Chondrocyte (in vitro differentiated cells): ENCODE results near the gene ROBO2. TPM values are rescaled to one million over a fixed set of nuclear protein-coding genes. Genes with fewer than 3 reads are reported as not detected.
A peak's percentile ranks its signal among the peaks of the same experiment; 100 is the strongest.

Source experiments
- DNase-seq: peaks from one replicate; pipeline ENCODE4 v3.0.0; 2021; ENCODE audit warnings: mixed read lengths, low spot score
- H3K27ac Mint-ChIP-seq: one replicate; pipeline ENCODE4 v1.8.0; 2021; ENCODE audit warnings: mild to moderate bottlenecking, moderate library complexity, mixed read lengths; ENCODE audit not compliant: unreplicated experiment
- H3K27me3 Mint-ChIP-seq: 2 replicates; pipeline ENCODE4 v1.8.0; 2021; ENCODE audit warnings: low read depth, mixed read lengths
- H3K36me3 Mint-ChIP-seq: 2 replicates; pipeline ENCODE4 v1.8.0; 2021; ENCODE audit warnings: low read depth, mixed read lengths
- H3K4me1 Mint-ChIP-seq: 2 replicates; pipeline ENCODE4 v1.8.0; 2021; ENCODE audit warnings: low read depth, mild to moderate bottlenecking, mixed read lengths
- H3K4me3 Mint-ChIP-seq: one replicate; pipeline ENCODE4 v1.8.0; 2021; ENCODE audit warnings: mild to moderate bottlenecking, moderate library complexity, mixed read lengths; ENCODE audit not compliant: unreplicated experiment
- H3K9me3 Mint-ChIP-seq: 2 replicates; pipeline ENCODE4 v1.8.0; 2021; ENCODE audit warnings: low read depth, mixed read lengths
- CTCF ChIP-seq: fragments of 200-600 bp; sonication (generic); IDR thresholded peaks from 2 replicates; pipeline ENCODE4 v1.5.0; 2021; ENCODE audit warnings: antibody characterized with exemption, mild to moderate bottlenecking, moderate library complexity
- total RNA-seq: library from RNA; stranded (reverse); gene quantifications from 3 replicates; pipeline ENCODE4 v1.2.1, GENCODE V29; 2021

Gene ROBO2
- total RNA-seq, 1 donor from 2014 or later = 1.7 TPM

GRCh38 chr3:77084511-77084910 lies 44.6 kb downstream of the ROBO2 start:
- no peak overlapping the region for H3K4me3 Mint-ChIP-seq
- no peak overlapping the region for H3K27ac Mint-ChIP-seq
- H3K4me1 Mint-ChIP-seq = peaks cover 12% of the 10 kb centered on the region
- DNase-seq = no peak
- no peaks in the 10 kb centered on the region for H3K27me3 Mint-ChIP-seq
- H3K36me3 Mint-ChIP-seq = no peaks in the 10 kb centered on the region
- no peaks in the 10 kb centered on the region for H3K9me3 Mint-ChIP-seq
- no peak for TF ChIP-seq CTCF

- H3K4me3 Mint-ChIP-seq = no peak overlapping the region
- no peaks in the 10 kb centered on the region for H3K9me3 Mint-ChIP-seq
- H3K4me1 Mint-ChIP-seq = peaks cover 5% of the 10 kb centered on the region
- H3K36me3 Mint-ChIP-seq = no peaks in the 10 kb centered on the region
- peak; percentile 15 for TF ChIP-seq CTCF
- H3K27me3 Mint-ChIP-seq = no peaks in the 10 kb centered on the region
- DNase-seq = no peak
- H3K27ac Mint-ChIP-seq = no peak overlapping the region
Observed at GRCh38 chr3:77086408-77086807, 46.5 kb downstream of the ROBO2 start.

GRCh38 chr3:77091809-77092208 lies 51.9 kb downstream of the ROBO2 start:
- no peak overlapping the region for H3K4me3 Mint-ChIP-seq
- no peaks in the 10 kb centered on the region for H3K4me1 Mint-ChIP-seq
- no peak for DNase-seq
- no peak for TF ChIP-seq CTCF
- H3K27ac Mint-ChIP-seq = no peak overlapping the region
- no peaks in the 10 kb centered on the region for H3K9me3 Mint-ChIP-seq
- H3K27me3 Mint-ChIP-seq = no peaks in the 10 kb centered on the region
- H3K36me3 Mint-ChIP-seq = no peaks in the 10 kb centered on the region

GRCh38 chr3:77093101-77093500 lies 53.2 kb downstream of the ROBO2 start:
- Mint-ChIP-seq H3K36me3 (no peaks in the 10 kb centered on the region), H3K4me1 (no peaks in the 10 kb centered on the region), H3K27ac (peak overlapping the region; percentile 5), H3K4me3 (no peak overlapping the region), H3K9me3 (no peaks in the 10 kb centered on the region), H3K27me3 (no peaks in the 10 kb centered on the region)
- no peak for TF ChIP-seq CTCF
- no peak for DNase-seq

GRCh38 chr3:77096145-77096544 lies 56.2 kb downstream of the ROBO2 start:
- TF ChIP-seq CTCF = no peak
- no peak overlapping the region for H3K4me3 Mint-ChIP-seq
- no peaks in the 10 kb centered on the region for H3K4me1 Mint-ChIP-seq
- H3K36me3 Mint-ChIP-seq = no peaks in the 10 kb centered on the region
- no peaks in the 10 kb centered on the region for H3K27me3 Mint-ChIP-seq
- no peak overlapping the region for H3K27ac Mint-ChIP-seq
- H3K9me3 Mint-ChIP-seq = no peaks in the 10 kb centered on the region
- no peak for DNase-seq
